AG04450 (cell line): ENCODE results near the gene TCP11. TPM values are rescaled to one million over a fixed set of nuclear protein-coding genes. Genes with fewer than 3 reads are reported as not detected.
"Not testable (repeated sequence)": the region's sequence is repeated elsewhere in the genome, so short reads cannot be mapped to it uniquely, and the experiment has no call there.

Experiments used
- CTCF ChIA-PET: fragments of 300-600, 350-600 bp; formaldehyde crosslinking; extraction: SDS; loops from one replicate; lab custom pipeline; 2022; ENCODE audit warnings: antibody characterized with exemption, inconsistent platforms; lab: Charles Lee
- POLR2A ChIA-PET: fragments of 350-600 bp; formaldehyde crosslinking; extraction: SDS; loops from one replicate; lab custom pipeline; 2021; ENCODE audit warnings: antibody characterized with exemption, inconsistent platforms; lab: Yijun Ruan, JAX
- DNase-seq: peaks from one replicate; pipeline ENCODE4 v3.0.0-alpha.2; 2011; ENCODE audit warnings: low read depth, low spot score
- H3K27ac ChIP-seq: one replicate; pipeline ENCODE4 v1.5.1; 2012; ENCODE audit warnings: low read depth, low read length, control low read depth
- H3K27me3 ChIP-seq: one replicate; pipeline ENCODE4 v1.6.0; 2012; ENCODE audit warnings: low read length; ENCODE audit not compliant: control insufficient read depth, insufficient read depth
- H3K4me3 ChIP-seq: 2 replicates; pipeline ENCODE4 v1.5.1; 2011; ENCODE audit warnings: mild to moderate bottlenecking, low read depth, low read length, control low read depth
- H3K9me3 ChIP-seq: 2 replicates; pipeline ENCODE4 v1.5.1; 2012; ENCODE audit warnings: low read length; ENCODE audit not compliant: control insufficient read depth, insufficient read depth
- polyA plus RNA-seq: library from polyadenylated mRNA; depleted of rRNA; stranded (reverse); fragments of >200 nt; gene quantifications from 2 replicates; pipeline ENCODE4 v1.2.3, GENCODE V29; 2011
- TF ChIP-seq, protein P1 (sequence below): IDR thresholded peaks from 2 replicates; pipeline ENCODE4 v1.5.1; 2011; ENCODE audit warnings: low read depth, low read length, control low read depth, inconsistent platforms

TCP11 gene
- polyA plus RNA-seq, 1 experiment = 0.11 TPM

DNA sequence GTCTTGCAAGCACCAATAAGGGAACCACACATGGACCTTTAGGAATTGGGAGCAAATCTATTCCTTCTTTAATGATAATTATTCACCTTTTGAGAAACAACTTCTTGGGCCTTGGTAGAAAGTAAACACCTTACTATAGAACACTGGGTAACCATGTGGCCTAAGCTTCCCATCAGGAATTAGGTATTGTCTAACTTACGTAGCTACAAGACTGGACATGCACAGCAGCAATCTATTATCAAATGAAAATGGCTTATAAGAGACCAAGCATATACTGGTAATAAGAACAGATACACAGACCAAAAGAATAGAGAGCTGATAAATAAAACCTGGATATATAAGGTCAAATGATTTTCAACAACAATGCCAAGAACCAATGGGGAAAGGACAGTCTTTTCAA is 16.8 kb downstream of the TCP11 start:
- CTCF ChIA-PET = interaction anchor here (0.5 kb wide), 1 partner anchor 14 kb away, joined by 6 read pairs; no protein-coding TSS in a partner anchor
- Histone ChIP-seq H3K9me3 (no peaks in the 10 kb centered on the region), H3K27me3 (peaks cover 12% of the 10 kb centered on the region), H3K27ac (no peak overlapping the region), H3K4me3 (no peak overlapping the region)
- POLR2A ChIA-PET = interaction anchor here (0.7 kb wide), 1 partner anchor 415 kb away, joined by 4 read pairs; no protein-coding TSS in a partner anchor
- DNase-seq = no peak
- TF ChIP-seq, protein P1, sequence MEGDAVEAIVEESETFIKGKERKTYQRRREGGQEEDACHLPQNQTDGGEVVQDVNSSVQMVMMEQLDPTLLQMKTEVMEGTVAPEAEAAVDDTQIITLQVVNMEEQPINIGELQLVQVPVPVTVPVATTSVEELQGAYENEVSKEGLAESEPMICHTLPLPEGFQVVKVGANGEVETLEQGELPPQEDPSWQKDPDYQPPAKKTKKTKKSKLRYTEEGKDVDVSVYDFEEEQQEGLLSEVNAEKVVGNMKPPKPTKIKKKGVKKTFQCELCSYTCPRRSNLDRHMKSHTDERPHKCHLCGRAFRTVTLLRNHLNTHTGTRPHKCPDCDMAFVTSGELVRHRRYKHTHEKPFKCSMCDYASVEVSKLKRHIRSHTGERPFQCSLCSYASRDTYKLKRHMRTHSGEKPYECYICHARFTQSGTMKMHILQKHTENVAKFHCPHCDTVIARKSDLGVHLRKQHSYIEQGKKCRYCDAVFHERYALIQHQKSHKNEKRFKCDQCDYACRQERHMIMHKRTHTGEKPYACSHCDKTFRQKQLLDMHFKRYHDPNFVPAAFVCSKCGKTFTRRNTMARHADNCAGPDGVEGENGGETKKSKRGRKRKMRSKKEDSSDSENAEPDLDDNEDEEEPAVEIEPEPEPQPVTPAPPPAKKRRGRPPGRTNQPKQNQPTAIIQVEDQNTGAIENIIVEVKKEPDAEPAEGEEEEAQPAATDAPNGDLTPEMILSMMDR = no peak

DNA sequence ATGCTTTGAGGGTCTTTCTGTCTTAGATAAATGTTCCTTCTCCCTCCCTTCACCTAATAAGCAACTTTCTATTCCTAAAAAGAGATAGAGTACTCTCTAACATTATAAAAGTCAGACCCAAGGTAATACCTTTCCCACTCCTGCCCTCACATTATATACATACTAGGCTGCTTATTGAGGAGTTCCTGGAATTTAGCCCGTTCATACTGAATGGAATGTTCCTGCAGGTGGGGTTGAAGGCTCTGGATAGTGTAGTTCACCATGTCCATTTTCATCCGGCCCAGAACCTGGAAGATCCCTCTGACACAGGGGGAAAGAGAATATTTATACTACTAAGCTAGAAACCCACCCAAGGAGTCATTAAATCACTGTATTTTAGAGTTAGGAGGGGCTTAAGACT is 20.4 kb downstream of the TCP11 start:
- Histone ChIP-seq H3K27ac (no peak overlapping the region), H3K27me3 (peaks cover 6% of the 10 kb centered on the region), H3K9me3 (no peaks in the 10 kb centered on the region), H3K4me3 (no peak overlapping the region)
- POLR2A ChIA-PET = no interaction called here
- TF ChIP-seq, protein P1 = no peak
- no peak for DNase-seq
- CTCF ChIA-PET = no interaction called here

DNA sequence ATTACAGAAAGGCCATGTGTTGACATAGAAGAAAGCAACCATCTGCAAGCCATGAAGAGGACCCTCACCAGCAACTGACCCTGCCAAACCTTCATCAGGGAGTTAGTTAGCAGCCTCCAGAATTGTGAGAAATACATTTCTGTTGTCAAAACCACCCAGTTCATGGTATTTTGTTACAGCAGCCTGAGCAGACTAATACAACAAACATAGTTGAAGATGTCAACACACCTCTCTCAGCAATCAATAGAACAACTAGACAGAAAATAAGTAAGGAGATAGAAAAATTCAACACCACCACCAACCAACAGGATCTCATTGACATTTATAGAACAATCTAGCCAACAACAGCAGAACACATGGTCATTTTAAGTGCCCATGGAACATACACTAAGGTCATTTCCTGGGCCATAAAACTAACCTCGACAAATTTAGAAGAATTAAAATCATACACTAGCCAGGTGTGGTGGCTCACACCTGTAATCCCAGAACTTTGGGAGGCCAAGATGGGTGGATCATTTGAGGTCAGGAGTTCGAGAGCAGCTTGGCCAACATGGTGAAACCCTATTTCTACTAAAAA is 32.7 kb downstream of the TCP11 start:
- Histone ChIP-seq H3K27ac (no peak overlapping the region), H3K9me3 (peaks cover 4% of the 10 kb centered on the region; the same call in 1 of the 2 replicates), H3K4me3 (no peak overlapping the region), H3K27me3 (peaks cover 11% of the 10 kb centered on the region)
- ChIA-PET CTCF (interaction anchor here (1.4 kb wide), 1 partner anchor 122 kb away, joined by 3 read pairs; no protein-coding TSS in a partner anchor), POLR2A (interaction anchor here (0.7 kb wide), 1 partner anchor 82 kb away, joined by 4 read pairs; no protein-coding TSS in a partner anchor)
- no peak for DNase-seq
- TF ChIP-seq, protein P1 = no peak

DNA sequence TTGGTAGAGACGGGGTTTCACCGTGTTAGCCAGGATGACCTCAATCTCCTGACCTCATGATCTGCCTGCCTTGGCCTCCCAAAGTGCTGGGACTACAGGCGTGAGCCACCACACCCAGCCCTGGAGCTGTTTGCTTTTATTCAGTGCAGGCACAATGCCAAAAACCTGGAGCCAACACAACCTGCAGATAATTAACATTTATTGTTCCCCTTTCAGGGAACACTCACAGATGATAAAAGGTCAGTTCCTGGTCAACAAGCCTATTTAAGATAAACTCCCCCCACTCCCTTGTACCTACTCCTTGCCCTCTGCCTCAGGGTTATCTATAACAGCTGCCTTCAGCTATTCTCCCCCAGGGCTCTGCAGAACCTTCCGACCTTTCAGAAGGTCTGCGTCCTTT is 33.4 kb downstream of the TCP11 start:
- POLR2A ChIA-PET = not testable (repeated sequence)

DNA sequence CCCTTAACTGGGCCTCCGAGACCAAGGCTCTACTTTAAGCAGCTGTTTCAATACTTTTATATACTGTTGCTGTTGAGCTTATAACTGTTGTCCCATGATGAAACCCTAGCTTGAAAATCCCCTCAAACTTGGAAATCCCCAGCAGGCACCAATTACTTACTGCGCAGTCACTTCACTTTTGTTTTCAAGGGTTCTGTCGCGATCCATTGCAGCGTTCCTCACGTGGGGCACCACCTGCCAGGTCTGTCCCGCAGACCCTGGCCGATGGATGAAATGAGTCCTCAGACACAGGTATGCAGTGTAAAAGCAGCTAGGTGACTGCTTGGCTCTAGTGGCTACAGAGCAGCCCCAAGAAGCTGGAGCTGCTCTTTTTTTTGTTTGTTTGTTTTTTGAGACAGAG is 33.9 kb downstream of the TCP11 start:
- CTCF ChIA-PET = not testable (repeated sequence)

More for the DNA sequence above, 33.4 kb downstream of the TCP11 start:
- peaks cover 11% of the 10 kb centered on the region for H3K27me3 ChIP-seq
- DNase-seq, H3K4me3 ChIP-seq, H3K9me3 ChIP-seq, CTCF ChIA-PET, H3K27ac ChIP-seq: not testable (repeated sequence)

DNA sequence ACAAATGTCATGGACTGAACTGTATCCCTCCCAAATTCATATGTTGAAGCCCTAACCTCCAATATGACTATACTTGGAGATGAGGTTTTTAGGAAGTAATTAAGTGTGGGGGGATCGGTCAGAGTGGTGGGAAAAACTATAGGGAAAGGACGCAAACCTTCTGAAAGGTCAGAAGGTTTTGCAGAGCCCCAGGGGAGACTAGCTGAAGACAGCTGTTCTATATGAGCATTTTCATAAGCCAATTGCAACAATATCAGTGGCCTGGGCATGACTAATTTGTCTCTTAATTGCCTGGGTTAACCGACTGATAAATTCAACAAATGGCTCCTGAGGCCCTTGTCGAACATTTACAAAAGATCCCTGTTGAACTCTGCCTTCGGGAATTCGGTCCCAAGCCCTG is 35.1 kb downstream of the TCP11 start:
- H3K9me3 ChIP-seq, CTCF ChIA-PET, POLR2A ChIA-PET, H3K4me3 ChIP-seq, H3K27ac ChIP-seq, DNase-seq: not testable (repeated sequence)
- H3K27me3 ChIP-seq = peaks cover 11% of the 10 kb centered on the region

More for the DNA sequence above, 33.9 kb downstream of the TCP11 start:
- peaks cover 11% of the 10 kb centered on the region for H3K27me3 ChIP-seq
- H3K9me3 ChIP-seq, H3K27ac ChIP-seq, DNase-seq, POLR2A ChIA-PET, H3K4me3 ChIP-seq: not testable (repeated sequence)
